ENCODE results near the gene ZNF408.

DNA sequence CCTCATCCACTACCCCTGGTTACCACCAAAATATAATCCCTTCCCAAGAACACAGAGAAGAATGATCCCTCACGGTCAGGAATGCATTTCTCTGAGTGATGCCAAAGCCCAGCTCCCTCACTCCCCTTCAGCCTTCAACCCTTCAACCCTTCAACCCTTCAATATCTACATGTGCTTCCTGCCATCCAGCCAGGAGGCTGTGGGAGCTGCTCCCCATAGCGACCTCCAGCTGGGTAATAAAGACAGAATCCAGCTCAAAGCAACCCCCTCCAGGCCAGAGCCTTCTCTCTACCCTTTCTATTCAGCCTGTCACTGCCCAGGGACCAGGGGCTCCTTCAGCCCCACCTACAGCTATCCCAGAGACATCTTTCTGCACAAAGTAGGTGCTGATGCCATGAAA, 3.1 kb upstream of the ZNF408 start:
- TF ChIP-seq, protein P1, sequence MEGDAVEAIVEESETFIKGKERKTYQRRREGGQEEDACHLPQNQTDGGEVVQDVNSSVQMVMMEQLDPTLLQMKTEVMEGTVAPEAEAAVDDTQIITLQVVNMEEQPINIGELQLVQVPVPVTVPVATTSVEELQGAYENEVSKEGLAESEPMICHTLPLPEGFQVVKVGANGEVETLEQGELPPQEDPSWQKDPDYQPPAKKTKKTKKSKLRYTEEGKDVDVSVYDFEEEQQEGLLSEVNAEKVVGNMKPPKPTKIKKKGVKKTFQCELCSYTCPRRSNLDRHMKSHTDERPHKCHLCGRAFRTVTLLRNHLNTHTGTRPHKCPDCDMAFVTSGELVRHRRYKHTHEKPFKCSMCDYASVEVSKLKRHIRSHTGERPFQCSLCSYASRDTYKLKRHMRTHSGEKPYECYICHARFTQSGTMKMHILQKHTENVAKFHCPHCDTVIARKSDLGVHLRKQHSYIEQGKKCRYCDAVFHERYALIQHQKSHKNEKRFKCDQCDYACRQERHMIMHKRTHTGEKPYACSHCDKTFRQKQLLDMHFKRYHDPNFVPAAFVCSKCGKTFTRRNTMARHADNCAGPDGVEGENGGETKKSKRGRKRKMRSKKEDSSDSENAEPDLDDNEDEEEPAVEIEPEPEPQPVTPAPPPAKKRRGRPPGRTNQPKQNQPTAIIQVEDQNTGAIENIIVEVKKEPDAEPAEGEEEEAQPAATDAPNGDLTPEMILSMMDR (IDR thresholded peaks at IDR 0.05), result no peak
- no peak for TF ChIP-seq ZFX (IDR thresholded peaks at IDR 0.05; ENCODE audit: borderline replicate concordance)

Data from 22Rv1 (cell line).